NCI-H1092 treated with DMSO at 0.1 percent for 48 hours (cell line): ENCODE measurements around the gene THSD7B.

ENCODE experiments used
- DNase-seq: peaks from one replicate; lab custom pipeline; 2025; lab: John Stamatoyannopoulos, UW

Gene THSD7B

GRCh38 chr2:136801661-136802060 lies 36.3 kb downstream of the THSD7B start:
- no peak for DNase-seq

DNA sequence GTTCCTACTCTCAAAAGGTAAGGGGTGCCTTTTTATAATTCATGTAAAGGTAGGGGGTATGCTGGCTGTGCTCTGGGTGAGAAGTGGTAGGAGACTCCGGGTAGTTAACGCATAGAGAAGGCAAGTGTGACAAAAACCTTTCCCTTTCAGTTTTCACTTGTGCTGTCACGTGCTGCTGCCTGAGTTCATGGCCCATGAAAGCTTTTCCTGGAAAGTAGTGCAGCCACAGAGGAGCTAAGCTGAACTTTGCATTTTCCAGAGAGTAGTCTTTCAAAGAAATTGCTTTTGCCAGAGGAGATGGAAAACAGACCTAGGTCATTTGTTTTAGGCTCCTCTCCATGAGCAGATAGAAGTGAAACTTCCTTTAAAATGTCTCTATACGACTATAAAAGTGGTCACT lies 44.7 kb downstream of the THSD7B start:
- DNase-seq = no peak

GRCh38 chr2:136818839-136819238 lies 53.5 kb downstream of the THSD7B start:
- DNase-seq = no peak

DNA sequence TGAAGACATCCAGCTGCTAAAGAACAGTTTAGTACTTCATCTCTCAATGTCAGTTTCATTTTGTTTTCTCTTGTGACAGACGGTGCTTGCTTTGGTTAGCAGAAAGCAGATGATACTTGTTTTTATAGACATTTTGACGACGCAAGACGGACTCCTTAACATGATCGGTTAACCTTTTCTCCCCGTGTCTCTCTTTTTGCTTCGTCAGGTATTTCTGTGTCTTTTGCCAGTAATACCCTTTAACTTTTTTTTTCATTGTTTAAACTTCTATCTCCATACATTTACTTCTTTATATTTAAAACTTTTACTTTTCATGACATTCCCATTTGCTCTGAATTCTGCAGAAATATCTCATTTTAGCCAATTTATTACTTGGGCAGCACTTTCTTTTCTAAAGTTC lies 57.9 kb downstream of the THSD7B start:
- no peak for DNase-seq

DNA sequence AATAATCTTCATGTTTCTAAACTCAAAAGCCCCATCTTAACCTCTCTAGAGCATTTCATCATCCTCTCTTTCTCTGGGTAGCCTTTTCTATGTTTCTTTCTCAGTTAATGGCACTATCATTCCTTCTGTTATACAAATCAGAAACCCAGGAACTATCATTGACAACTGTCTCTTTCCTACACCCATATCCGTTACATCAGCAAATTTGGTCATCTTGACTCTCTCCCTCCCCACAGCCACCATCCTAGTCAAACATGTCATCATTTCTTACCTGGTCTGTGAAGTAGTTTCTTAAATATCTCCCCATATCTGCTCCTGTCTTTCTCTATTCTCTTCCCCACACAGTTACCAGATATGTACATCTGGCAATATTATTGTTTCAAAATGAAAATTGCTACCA lies 62.8 kb downstream of the THSD7B start:
- DNase-seq = no peak

- no peak for DNase-seq
Measured at GRCh38 chr2:136828774-136829173, 63.4 kb downstream of the THSD7B start.

DNA sequence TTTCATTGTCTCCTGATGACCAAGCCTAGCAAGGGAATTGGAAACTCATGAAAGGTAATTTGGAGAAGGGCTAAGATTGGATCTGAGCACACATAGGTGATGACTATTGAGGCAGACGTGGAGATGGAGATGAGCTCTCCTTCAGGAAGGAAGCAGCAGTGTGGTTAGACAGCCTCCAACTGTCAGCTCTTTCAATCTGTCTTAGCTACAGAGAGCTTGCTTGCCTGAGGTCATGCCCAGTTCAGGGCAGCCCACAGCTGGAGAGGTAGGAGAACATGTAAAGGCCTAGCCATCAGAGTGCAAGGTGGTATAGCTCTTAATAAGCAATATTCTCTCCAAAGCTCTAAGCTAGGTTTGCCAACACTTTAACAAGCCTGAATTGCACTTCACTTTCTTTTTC lies 79.2 kb downstream of the THSD7B start:
- DNase-seq = no peak

GRCh38 chr2:136858656-136859055 lies 93.3 kb downstream of the THSD7B start:
- no peak for DNase-seq

DNA sequence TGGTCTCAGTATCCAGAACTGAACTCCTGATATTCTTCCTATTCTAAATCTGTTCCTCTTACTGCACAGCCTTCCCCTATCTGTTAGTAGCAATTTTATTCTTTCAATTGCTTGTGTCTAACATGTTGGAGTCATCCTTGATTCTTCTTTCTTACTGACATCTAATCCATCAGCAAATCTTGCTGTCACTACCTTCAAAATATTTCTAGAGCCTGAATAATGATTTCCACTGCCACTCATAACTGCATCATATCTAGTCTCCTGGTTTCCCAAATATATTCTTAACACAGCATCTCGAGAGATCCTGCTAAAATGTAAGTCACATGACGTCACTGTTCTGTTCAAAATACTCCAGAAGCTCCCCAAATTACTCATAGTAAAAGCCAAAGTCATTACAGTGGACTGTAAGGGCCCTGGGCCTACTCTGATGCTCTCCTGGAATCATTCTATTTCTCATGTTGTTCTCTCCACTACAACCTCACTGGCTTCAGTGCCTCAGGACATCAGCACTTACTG lies 95.2 kb downstream of the THSD7B start:
- no peak for DNase-seq

DNA sequence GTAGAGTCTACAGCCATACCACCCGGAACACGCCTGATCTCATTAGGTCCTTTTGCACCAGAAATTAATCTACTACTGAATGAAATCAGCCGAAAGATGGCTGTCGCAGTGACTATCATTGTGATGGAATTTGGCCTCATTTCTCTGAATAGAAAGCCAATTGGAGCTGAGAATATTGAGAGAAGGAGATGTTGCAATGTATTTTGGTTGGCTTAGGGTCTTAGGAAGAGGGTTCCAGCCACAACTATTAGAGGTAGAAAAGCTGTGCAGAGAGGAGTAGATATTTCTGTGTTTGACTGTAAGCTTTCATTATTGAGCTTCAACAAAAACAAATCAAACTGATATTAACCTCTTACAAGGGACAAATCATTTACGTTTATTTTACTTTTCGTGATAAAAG lies 98.1 kb downstream of the THSD7B start:
- no peak for DNase-seq

DNA sequence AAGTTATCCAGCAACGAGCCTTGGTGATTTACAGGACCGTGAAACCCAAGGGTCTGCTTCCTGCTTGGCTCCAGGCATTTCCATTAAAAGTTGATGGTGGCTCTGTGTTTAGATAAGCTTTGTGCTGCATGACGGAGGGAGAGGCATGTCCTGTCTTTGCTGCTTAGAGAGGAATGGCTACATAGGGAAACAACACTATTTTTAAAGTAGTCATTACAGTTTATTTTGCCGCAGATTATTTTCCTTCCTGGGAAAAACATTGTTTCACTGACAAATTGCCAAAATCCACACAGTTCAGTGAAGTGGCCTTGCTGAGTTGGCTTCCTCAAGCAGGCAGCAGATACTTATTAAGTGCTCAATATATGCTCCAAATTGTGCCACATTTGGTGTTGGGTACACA lies 98.5 kb downstream of the THSD7B start:
- DNase-seq = no peak

DNA sequence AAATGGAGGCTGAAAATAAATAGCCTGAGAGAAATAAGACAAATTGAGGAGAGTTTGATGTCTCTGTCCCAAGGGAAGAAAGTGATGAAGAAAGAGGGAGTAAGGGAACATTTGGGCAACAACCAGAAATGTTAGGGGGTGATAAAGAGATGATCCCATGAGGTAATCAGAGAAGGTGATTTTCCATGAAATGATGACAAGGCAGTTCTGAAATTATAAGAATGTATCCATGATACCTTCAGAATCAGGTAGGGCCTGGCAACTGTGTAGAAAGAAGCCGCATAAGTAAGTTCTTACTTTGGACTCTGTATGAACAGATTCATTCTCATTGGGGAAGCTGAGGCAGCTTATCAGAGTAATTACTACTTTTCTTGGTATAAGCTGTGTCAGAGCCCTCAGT lies 106.1 kb downstream of the THSD7B start:
- DNase-seq = no peak

DNA sequence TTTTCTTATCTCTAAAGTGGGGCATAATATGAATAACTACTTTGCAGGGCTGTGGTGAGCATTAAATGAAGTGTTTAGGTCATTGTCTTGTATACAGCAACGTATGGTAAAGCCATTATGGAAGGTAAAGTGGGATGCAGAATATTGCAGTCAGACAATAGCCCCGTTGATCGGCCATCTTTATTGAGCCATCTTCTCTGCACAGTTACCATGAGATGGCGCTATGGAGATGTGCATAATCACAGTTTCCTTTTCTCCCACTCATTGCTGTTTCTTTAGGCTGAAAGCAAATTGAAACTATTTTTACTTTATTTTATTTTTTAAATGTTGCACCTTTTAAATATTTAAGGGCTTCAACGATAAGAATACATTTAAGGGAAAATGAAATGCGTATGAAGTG lies 108.9 kb downstream of the THSD7B start:
- DNase-seq = peak; percentile 18

DNA sequence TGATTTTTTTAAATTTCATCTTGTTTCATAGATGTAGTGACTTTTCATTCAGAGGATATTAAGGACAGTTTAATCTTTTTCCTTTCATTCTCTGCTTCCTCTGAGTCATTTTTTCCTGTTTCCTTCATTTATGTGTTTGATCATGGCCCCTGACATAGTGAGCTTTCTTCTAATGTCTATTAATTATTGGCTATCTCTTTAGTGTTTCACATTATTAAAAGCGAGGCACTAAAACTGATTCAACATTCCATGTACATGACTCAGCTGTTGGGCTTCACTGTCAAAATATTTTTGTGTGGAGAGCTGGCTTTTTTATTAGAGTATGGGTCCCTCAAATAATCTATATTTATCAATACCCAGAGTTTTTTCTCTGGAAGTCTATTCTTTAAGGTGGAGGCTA lies 125.8 kb downstream of the THSD7B start:
- no peak for DNase-seq

DNA sequence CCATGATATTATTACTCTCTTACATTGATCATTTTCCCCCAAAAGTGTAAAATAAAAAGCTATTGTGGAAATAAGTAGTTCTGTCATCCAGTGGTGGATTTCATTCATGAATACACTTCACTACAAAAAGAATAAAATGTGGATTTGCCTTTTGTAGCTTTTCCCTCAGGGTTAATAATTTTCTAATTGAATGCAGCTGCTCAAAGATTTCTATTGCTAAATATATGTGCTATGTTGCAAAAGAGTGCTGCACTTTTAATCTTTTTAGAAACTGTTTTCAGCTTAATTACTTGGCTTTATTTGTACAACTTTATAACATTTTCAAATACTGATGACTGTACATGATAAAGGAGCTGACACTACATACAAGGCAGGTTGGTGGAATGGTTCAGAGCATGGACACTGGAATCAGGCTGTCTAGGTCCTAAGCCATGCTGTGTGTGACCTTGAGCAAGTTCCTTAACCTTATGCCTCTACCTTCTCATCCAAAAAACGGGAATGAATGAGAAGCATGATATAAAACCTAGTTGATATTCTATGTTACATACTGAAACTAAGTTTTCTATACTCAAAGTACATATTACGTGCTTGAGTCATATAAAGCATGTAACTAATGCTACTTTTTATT lies 128.8 kb downstream of the THSD7B start:
- no peak for DNase-seq

DNA sequence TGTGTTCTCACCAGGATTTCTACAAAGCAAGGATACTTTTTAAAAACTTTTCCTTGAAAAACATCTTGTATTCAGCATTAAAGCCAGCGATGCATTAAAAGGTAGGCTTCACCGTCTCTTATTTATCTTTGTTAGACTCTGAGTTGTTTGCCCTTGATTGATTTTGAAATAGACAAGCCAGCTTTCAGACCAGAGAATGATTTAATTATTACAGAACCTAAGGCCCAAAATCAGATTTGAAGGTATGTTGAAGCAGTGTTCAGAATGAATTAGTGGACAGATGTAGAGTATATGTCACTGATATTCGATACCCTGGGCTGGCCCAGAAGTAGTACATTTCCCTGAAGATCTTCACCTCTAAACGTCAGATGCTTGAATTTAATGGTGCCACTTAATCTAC lies 136.4 kb downstream of the THSD7B start:
- peak; percentile 26 for DNase-seq

GRCh38 chr2:136905779-136906178 lies 140.4 kb downstream of the THSD7B start:
- DNase-seq = no peak

- DNase-seq = no peak
Measured at GRCh38 chr2:136909777-136910176, 144.4 kb downstream of the THSD7B start.

- no peak for DNase-seq
Measured at GRCh38 chr2:136916131-136916530, 150.8 kb downstream of the THSD7B start.

DNA sequence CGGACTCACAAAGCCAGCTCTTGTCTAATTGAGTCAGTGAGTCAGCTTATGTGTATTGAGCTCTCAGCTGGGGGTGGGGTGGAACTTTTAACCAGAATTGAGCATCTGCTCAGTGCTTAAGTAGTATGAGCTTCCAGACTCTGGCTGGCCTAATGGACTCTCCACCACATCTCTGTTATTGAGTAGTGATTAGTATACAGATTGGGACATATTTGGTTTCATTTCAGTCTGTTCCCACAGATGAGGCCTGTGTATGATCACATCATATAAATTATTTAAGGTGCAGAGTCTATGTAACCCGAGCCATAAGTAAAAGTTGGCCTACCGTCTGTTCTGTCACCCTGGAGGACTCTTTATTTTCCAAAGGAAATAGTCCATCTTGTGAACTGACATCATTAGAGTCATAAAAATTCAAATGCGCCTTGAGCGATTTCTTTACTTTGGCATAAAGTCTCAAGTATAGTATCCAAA lies 152.1 kb downstream of the THSD7B start:
- DNase-seq = peak; percentile 12

DNA sequence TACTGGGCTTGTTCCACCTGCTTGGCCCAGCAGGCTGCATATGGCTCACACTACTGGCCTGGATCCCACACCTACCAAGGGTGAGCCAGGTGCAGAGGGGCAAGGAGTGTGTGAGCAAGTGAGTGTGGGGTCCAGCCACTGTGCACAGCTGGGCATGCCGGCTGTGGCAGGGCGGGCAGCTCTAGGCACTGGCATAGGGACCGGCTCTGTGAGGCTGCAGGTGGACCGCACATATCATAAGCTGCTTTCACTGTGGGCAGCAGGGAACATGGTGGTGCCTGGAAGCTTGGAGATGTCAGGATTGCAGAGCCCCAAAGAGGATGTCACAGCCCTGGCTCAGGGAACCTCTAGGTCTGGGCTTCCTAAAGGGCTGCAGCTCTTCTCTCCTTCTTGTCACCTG lies 154.3 kb downstream of the THSD7B start:
- DNase-seq = no peak

GRCh38 chr2:136920652-136921333 lies 155.4 kb downstream of the THSD7B start:
- DNase-seq = no peak

DNA sequence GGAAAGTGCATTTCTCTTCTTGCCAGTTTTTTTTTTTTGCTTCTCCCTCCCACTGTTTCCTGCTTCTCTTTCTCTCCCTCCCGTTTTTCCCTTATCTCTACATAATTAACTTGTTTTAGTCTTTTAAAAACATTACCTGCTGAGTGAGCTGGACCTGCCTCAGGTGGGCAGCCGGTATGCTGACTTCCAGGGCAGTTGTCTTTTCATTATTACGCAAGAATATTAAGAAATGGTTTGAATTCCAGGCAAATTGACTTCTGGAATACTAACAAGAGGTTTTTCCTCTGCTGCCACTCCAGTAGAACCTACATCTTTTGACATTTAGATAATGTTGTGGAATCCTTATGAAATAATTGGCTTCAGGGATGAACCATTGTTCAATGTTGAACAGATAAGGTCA lies 161.8 kb downstream of the THSD7B start:
- no peak for DNase-seq

GRCh38 chr2:136929531-136929930 lies 164.2 kb downstream of the THSD7B start:
- no peak for DNase-seq
